Activated CD8-positive, alpha-beta memory T cell treated with anti-CD3 and anti-CD28 coated beads, Interleukin-2, amount 50 U/mL, for 24 hours (primary cell): ENCODE data around the gene LTB4R2.
"Not testable (repeated sequence)": the region's sequence is repeated elsewhere in the genome, so short reads cannot be mapped to it uniquely, and the experiment has no call there.

Experiments
- DNase-seq: peaks from one replicate; pipeline ENCODE4 v3.0.0-alpha.2; 2020; ENCODE audit errors: extremely low read depth

The LTB4R2 gene

GRCh38 chr14:24317141-24317928 lies 7.4 kb downstream of the LTB4R2 start:
- no peak for DNase-seq

GRCh38 chr14:24321212-24321975 lies 11.5 kb downstream of the LTB4R2 start:
- no peak for DNase-seq

GRCh38 chr14:24322672-24323071 lies 12.7 kb downstream of the LTB4R2 start:
- no peak for DNase-seq

DNA sequence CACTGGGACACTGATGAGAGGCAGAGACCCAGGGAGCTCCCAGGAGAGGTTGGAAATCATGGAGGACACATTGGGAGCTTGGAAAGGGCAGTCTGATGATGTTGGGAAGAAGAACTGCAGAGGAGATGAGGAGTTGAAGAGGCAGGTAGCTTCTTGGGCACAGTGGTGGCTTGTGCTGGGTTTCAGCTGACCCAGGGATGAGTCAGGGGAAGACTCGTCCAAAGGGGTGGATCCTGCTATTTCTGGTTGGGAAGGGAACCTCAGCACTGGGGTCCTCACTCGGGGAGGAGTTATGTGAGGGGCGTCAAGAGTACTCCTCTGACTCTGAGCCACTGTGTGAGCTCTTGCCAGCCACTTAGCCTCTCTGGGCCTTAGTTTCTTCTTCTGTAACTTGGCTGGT lies 13.4 kb downstream of the LTB4R2 start:
- DNase-seq: no peak

DNA sequence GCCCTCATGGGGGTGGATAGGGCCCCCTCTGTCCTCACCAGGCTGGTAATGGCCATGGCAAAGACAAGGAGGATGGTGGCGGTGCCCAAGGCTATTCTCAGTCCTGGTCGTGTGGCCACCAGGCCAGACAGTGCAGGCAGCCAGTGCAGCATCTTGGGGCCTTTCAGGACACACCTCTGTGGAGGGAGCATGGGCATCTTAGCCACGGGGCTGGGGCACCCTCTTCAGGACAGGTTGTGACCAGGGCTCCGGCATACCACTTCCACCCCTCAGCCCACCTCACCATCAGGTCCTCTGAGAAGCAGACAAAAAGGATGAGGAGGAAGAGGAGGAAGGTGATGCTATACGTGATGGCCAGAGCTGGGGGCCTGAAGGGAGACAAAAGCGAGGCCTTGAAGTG lies 14.1 kb downstream of the LTB4R2 start:
- DNase-seq: no peak

DNA sequence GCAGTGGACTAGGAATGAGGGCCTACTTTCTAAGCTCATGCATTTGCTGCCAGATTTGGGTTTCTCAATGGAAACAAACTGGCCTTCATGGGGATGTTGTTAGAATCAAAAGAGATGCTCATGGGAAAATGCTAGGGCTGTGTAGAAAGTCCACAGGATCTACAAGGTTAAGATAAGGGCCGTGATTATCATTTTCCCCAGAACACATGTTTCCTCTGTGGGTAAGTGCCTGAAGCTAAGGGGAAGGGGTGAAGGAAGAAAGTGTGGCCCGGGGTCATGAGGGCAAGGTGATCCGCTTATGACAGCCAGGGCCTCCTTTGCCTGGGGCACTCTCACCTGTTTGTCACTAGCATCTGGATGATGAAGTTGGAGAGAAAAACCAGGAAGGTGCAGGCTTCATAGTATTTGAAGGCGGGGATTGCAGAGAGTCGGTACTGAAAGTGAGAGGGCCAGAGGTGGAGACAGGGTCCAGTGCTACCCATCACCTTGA lies 15.1 kb downstream of the LTB4R2 start:
- DNase-seq: no peak

- no peak for DNase-seq
These were observed 16.0 kb downstream of the LTB4R2 start for GRCh38 chr14:24325963-24326362.

- DNase-seq: no peak
These were observed 17.4 kb downstream of the LTB4R2 start for GRCh38 chr14:24327303-24327702.

DNA sequence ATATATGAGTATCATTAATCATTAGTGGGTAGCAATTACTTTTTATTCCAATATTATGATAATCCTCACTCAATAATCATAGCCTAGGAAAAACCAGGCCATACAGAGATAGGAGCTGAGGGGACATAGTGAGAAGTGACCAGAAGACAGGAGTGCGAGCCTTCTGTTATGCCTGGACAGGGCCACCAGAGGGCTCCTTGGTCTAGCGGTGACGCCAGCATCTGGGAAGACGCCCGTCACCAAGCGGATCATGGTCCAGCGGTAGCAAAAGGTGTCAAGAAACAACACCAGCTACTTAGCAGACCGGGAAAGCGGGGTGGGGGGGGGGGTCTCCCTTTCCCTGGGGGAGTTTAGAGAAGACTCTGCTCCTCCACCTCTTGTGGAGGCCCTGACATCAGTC lies 18.0 kb downstream of the LTB4R2 start:
- DNase-seq: not testable (repeated sequence)

GRCh38 chr14:24329073-24329663 lies 19.2 kb downstream of the LTB4R2 start:
- no peak for DNase-seq

DNA sequence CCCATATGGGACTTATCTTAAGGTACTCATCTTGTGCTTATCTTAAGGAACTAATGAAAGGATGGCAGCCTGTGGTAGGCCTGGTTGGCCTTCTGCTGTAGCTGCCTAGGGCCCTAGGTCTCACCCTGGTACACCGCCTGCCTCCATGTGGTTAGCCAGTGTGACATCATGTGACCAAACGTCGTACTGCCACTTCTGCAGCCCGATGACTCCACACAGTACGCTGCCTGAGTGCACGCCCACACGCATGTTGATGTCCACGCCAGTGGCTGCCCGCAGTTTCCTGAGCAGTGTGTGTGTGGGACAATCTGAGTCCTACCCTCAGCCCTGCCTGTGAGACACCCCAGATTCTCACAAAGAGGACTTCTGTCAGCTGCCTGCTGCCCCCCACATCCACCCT lies 19.8 kb downstream of the LTB4R2 start:
- peak; percentile 39 for DNase-seq

GRCh38 chr14:24330973-24331674 lies 21.2 kb downstream of the LTB4R2 start:
- no peak for DNase-seq

DNA sequence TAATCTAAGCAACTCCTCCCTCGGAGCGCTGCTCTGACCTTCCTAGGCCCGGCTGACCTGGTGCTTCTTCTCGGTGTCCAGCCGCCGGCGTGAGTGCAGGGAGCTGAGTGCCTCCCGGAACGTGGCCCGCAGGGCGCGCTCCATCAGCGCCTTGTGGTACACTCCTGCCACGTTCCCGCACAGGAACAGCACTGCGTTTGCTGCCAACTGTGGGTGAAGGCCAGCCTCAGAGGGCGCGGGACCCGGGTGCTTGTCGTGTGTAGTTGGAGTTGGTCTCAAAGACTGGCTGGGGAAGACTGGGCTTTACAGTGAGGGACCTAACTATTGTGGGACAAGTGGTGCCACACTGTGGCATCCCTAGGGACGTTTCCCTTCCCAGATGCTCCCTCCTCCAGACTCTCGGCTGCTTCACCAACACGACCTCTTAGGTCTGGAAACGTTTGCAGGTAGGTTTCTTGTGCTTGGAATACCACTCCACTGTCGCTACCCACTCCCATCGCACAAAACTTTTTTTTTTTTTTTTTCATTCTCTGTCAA lies 21.9 kb downstream of the LTB4R2 start:
- no peak for DNase-seq

DNA sequence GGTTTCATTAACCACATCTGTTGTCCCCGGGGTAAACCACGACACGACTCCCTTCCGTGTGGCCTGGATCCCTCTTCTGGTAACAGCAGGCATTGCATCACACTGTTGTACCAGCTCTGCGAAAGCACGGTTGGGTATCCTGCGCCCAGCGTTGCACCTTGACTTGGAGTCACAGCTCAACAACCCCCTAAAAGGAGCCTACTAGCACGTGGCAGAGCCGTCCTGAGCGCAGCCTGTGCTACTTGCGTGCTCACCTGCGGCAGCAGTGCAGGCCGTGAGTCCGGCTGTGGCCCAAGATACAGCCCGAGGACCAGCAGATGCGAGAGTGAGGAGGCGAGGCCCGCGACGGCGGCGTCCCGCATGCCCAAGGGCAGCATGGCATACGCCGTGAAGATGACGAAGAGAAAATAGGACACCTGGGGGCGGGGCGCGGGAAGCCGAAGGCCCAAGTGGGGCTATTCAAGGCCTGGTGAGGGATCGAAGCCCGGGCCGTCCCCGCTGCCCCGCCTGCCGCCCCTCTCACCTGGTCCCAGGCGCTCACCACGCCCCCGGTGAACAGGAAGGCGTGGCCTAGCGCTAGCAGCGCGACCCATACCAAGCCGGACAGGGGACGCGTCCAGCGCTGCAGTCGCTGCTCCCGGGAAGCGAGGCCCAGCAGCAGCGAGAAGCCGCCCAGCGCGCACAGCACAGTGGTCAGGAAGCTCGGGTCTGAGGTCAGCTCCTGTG lies 22.5 kb downstream of the LTB4R2 start:
- peak; percentile 70 for DNase-seq

DNA sequence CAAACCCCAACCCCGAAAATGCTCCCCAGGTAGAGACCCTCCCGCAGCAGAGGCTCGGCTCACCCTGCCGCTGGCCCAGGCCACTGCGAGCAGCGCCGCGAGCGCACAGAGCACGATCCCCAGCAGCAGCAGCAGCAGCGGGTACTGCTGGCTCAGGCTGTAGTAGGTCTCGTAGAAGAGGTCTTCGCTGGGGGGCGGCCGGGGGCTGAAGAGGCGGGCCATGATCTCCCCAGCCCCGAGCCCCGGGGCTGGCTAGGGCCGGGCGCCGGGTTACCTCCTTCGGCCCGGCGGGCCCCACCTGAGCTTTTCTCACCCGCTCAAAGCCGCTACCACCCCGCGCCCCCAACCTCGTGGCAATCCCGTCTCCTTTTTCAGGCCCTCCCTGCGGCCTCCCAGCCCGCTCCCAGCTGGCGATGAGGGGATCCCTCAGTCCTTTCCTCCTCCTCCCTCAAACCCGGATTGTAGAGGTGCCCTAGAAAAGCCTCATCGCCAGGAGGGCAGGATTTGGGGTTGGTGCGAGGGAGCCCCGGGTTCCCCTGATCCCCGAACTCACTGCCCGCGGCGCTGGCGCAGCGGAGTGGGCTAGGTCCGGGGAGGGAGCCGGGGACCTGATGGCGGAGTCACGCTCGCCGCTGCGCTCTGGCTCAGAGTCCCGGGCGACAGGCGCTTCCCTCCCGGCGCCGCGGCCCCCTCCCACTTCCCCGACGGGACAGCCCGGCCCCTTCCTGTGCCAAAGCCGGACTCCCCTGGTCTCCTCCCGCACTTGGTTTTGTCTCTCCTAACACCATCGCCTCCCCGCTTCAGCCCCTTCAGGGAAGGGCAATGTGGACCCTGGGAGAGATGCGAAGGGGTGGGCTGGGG lies 24.7 kb downstream of the LTB4R2 start, which contains the start of gene ADCY4:
Gene ADCY4 (minus strand): TSS at position 641 of the 861 bp plus-strand sequence. CDS start 419 bp downstream, at position 222.
- DNase-seq: no peak

DNA sequence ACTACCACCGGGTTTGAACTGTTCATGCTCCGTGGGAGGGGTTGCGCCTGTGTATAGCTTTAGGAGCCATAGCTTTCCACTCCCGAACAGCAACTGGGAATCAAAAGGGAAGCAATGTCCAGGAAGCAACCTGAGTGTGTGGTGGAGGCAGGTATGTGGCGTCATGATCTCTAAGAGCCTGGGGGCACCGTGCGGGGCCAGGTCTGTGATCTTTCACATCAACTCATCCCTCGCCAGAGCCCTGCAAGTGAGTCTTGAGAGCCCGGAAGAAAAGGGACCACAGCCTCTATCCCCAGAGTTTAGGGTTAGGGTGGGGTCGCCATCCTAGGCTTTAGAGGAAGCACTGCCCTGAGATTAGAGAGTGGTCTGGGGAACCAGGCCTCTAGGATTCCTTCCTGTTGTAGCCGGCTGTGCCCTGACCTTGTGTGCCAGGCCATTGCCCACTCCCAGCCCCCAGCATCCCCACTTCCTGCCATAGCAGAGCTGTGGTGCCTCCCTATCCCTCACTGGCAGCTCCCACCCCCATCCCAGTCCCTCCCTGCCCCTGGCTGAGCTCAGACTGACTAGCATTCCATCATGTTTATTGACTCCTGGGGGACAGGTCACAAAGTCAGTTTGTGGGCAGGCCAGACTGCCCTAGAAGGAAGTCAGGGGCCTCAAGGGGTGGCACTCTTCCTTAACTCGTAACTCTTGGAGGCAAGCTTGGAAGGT lies 25.7 kb downstream of the LTB4R2 start:
- DNase-seq: no peak

GRCh38 chr14:24337144-24337823 lies 27.3 kb downstream of the LTB4R2 start:
- no peak for DNase-seq

DNA sequence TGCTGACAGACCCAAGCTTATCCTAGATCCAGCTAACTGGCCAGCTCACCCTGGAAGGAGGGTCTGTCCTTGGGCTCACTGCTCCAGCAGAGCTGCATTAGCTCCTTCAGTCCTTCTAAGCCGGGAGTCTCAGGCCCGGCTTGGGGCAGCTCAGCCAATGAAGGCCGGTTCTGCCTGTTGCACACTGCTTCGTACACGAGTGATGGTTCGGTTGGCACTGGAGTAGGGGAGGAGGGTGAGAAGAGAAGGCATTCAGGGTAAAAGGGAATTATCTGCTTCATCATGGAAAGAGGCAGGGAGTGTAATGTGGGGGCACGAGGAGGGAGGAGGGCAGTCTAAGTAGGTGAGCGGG lies 27.9 kb downstream of the LTB4R2 start:
- DNase-seq: no peak

DNA sequence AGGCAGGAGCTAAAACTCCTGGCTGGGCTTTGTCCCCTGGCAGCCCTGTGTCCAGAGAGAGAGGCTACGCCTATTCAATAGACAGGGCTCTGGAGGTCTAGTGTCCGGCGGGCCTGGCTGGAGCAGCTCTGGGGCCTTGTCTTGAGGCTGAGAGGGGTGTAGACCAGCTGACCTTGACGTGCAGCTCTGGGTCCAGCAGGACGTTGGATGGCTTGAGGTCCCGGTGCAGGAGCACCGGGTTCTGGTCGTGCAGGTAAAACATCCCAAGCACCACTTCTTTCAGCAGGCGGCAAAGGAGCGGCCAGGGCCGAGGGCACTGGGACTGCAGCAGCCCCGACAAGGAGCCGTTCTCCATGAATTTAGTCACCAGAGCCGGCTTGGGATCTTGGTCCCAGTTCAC lies 28.9 kb downstream of the LTB4R2 start:
- no peak for DNase-seq
